Measurements from ENCODE around the gene GPI.

GRCh38 chr19:34316741-34317301, 48.2 kb upstream of the GPI start:
- no peak for TF ChIP-seq SAP30 (IDR thresholded peaks at IDR 0.05; ENCODE audit: insufficient read depth, insufficient replicate concordance, low read length)
- TF ChIP-seq EZH2 (IDR thresholded peaks at IDR 0.05; ENCODE audit: low read depth, low read length, severe bottlenecking): no peak
- TF ChIP-seq FOSL1 (IDR thresholded peaks at IDR 0.05; ENCODE audit: insufficient read depth, low read depth, low read length): no peak
- TF ChIP-seq ZNF274 (IDR thresholded peaks at IDR 0.05; ENCODE audit: borderline replicate concordance, extremely low read depth, low read length): no peak
- no peak for TF ChIP-seq MAFK (IDR thresholded peaks at IDR 0.05; ENCODE audit: low read depth, low read length)
